HFF-Myc (cell line): Measurements from ENCODE around the gene NDE1.

Experiments used
- DNase-seq: peaks from one replicate; pipeline ENCODE4 v3.0.0-alpha.2; 2011; ENCODE audit warnings: low read depth; ENCODE audit errors: extremely low read depth
- H3K4me3 ChIP-seq: replicated peaks from 2 replicates; pipeline ENCODE4 v1.5.1; 2011; ENCODE audit warnings: low read depth, mild to moderate bottlenecking, control low read depth, low read length
- CTCF ChIP-seq: IDR thresholded peaks from 2 replicates; pipeline ENCODE4 v1.5.1; 2012; ENCODE audit warnings: mild to moderate bottlenecking, low read depth, low read length, control low read depth; ENCODE audit errors: missing control alignments

NDE1 gene

GRCh38 chr16:15747937-15748336 is 97.9 kb downstream of the NDE1 start:
- H3K4me3 ChIP-seq, result no peak overlapping the region
- TF ChIP-seq CTCF, result no peak
- no peak for DNase-seq

- TF ChIP-seq CTCF, result no peak
- DNase-seq, result no peak
Observed at GRCh38 chr16:15748654-15749053, 98.6 kb downstream of the NDE1 start.

GRCh38 chr16:15749371-15749770 is 99.3 kb downstream of the NDE1 start:
- DNase-seq, result no peak
- TF ChIP-seq CTCF, result no peak
- no peak overlapping the region for H3K4me3 ChIP-seq

More at GRCh38 chr16:15748654-15749053, 98.6 kb downstream of the NDE1 start:
- no peak overlapping the region for H3K4me3 ChIP-seq

GRCh38 chr16:15749985-15750384 is 99.9 kb downstream of the NDE1 start:
- TF ChIP-seq CTCF, result no peak
- no peak overlapping the region for H3K4me3 ChIP-seq
- DNase-seq, result no peak

GRCh38 chr16:15751940-15752339 is 101.9 kb downstream of the NDE1 start:
- no peak for DNase-seq

GRCh38 chr16:15752717-15753488 is 102.9 kb downstream of the NDE1 start:
- no peak for DNase-seq
- no peak for TF ChIP-seq CTCF
- no peak overlapping the region for H3K4me3 ChIP-seq

More at GRCh38 chr16:15751940-15752339, 101.9 kb downstream of the NDE1 start:
- TF ChIP-seq CTCF, result no peak
- no peak overlapping the region for H3K4me3 ChIP-seq
